ENCODE results near the gene KRTAP12-3. TPM values are rescaled to one million over a fixed set of nuclear protein-coding genes. Genes with fewer than 3 reads are reported as not detected.

Gene KRTAP12-3
- polyA plus RNA-seq, 2 of the 4 experiments (the other 2 are of a cell fraction), result not detected

DNA sequence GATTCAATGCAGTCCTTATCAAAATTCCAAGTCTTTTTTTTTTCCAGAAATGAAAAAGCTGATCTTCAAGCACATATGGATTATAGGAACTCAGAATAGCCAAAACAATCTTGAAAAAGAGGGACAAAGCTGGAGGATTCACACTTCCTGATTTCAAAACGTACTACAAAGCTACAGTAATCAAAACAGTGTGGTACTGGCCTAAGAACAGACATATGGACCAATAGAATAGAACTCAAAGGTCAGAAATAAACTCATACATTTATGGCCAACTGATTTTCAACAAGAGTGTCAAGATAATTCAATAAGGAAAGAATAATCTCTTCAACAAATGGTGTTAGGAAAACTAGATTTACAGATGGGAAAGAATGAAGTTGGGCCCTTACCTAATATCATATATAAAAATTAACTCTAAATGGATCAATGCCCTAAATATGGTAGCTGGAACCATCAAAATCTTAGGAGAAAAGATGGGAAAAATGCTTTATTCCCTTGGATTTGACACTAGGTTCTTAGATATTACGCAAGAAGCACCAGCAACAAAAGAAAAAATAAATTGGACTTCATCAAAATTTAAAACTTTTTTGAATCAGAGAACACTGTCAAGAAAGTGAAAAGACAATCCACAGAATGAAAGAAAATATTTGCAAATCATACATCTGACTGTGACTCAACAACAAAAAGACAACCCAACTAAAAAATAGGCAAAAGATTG is 35.2 kb downstream of the KRTAP12-3 start:
- no peak for FAIRE-seq
- DNase-seq (ENCODE audit: low read depth in 1 of 2, low spot score in 1 of 2), result no peak
- Histone ChIP-seq H3K4me1 (no peaks in the 10 kb centered on the region), H3K4me3 (no peak overlapping the region), H3K27ac (no peak overlapping the region), H3K4me2 (no peak overlapping the region), H3K9me3 (peaks cover 14% of the 10 kb centered on the region; the same call in 2 of the 3 replicates)
- ChIA-PET POLR2A (no interaction called here), CTCF (no interaction called here)
- ATAC-seq, result no peak
- TF ChIP-seq EP300 (IDR thresholded peaks at IDR 0.05) (no peak), BHLHE40 (IDR thresholded peaks at IDR 0.05; ENCODE audit: low read depth, low read length) (no peak), POLR2A (IDR thresholded peaks at IDR 0.05; ENCODE audit: low read length) (no peak), ESRRA (IDR thresholded peaks at IDR 0.05; ENCODE audit: borderline replicate concordance, low read length) (no peak), RAD21 (conservative IDR thresholded peaks at IDR 0.05 in 1 of 2, IDR thresholded peaks at IDR 0.05 in 1 of 2) (no peak), ZFP36 (IDR thresholded peaks at IDR 0.05; ENCODE audit: borderline replicate concordance, partially characterized antibody) (no peak), RFX5 (IDR thresholded peaks at IDR 0.05) (no peak), GATA3 (IDR thresholded peaks at IDR 0.05; ENCODE audit: borderline replicate concordance) (no peak), FOXS1 (CRISPR knock-in tag; IDR thresholded peaks at IDR 0.05) (no peak), RARB (CRISPR knock-in tag; IDR thresholded peaks at IDR 0.05) (no peak), JUN (IDR thresholded peaks at IDR 0.05) (no peak), FOSB (CRISPR knock-in tag; IDR thresholded peaks at IDR 0.05) (no peak), RCOR1 (IDR thresholded peaks at IDR 0.05; ENCODE audit: low read depth, low read length) (no peak), JUNB (IDR thresholded peaks at IDR 0.05) (no peak), HOXA7 (CRISPR knock-in tag; IDR thresholded peaks at IDR 0.05) (no peak)
- TF ChIP-seq, protein P1, sequence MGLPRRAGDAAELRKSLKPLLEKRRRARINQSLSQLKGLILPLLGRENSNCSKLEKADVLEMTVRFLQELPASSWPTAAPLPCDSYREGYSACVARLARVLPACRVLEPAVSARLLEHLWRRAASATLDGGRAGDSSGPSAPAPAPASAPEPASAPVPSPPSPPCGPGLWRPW (IDR thresholded peaks at IDR 0.05), result no peak
- TF ChIP-seq, protein P2, sequence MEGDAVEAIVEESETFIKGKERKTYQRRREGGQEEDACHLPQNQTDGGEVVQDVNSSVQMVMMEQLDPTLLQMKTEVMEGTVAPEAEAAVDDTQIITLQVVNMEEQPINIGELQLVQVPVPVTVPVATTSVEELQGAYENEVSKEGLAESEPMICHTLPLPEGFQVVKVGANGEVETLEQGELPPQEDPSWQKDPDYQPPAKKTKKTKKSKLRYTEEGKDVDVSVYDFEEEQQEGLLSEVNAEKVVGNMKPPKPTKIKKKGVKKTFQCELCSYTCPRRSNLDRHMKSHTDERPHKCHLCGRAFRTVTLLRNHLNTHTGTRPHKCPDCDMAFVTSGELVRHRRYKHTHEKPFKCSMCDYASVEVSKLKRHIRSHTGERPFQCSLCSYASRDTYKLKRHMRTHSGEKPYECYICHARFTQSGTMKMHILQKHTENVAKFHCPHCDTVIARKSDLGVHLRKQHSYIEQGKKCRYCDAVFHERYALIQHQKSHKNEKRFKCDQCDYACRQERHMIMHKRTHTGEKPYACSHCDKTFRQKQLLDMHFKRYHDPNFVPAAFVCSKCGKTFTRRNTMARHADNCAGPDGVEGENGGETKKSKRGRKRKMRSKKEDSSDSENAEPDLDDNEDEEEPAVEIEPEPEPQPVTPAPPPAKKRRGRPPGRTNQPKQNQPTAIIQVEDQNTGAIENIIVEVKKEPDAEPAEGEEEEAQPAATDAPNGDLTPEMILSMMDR (IDR thresholded peaks at IDR 0.05), result no peak
- TF ChIP-seq, protein P3, sequence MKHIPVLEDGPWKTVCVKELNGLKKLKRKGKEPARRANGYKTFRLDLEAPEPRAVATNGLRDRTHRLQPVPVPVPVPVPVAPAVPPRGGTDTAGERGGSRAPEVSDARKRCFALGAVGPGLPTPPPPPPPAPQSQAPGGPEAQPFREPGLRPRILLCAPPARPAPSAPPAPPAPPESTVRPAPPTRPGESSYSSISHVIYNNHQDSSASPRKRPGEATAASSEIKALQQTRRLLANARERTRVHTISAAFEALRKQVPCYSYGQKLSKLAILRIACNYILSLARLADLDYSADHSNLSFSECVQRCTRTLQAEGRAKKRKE (CRISPR knock-in tag; IDR thresholded peaks at IDR 0.05; ENCODE audit: low read depth), result no peak
- WGBS (ENCODE audit: missing lambda C conversion rate), result 34% methylated on average over 2 of the region's 2 CpGs

DNA sequence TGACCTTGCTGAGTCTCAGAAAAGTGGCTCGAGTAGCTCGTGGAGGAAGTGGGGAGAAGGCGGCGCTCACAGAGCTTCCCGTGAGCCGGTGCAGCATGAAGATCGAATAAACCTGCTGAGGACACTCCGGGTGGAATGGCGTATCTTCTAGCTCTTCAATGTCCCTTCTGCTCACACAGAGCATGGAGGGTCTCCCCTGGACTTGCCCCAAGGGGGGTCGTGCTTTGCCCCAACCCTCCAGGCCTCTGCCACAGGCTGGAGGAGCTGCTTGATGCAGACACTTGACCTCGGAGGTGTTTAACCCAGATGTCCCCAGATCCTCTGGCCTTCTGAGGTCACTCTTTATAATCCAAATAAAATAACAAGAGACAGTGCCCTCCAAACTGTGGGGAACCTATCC is 37.0 kb downstream of the KRTAP12-3 start:
- CTCF ChIA-PET, result interaction anchor here (0.7 kb wide), 1 partner anchor 16 kb away, joined by 3 read pairs; the partner anchor contains the start of gene TSPEAR
- no peak for DNase-seq (ENCODE audit: low read depth in 1 of 2, low spot score in 1 of 2)
- 69% methylated on average over 9 of the region's 11 CpGs for WGBS (ENCODE audit: missing lambda C conversion rate)
- TF ChIP-seq JUNB (IDR thresholded peaks at IDR 0.05) (no peak), HEYL (CRISPR knock-in tag; IDR thresholded peaks at IDR 0.05) (no peak), CHD2 (IDR thresholded peaks at IDR 0.05; ENCODE audit: low read length, partially characterized antibody) (no peak), MAZ (IDR thresholded peaks at IDR 0.05; ENCODE audit: borderline replicate concordance, low read depth, low read length) (no peak), NR3C1 (IDR thresholded peaks at IDR 0.05) (no peak), HOXB5 (CRISPR knock-in tag; IDR thresholded peaks at IDR 0.05) (no peak), EHMT2 (IDR thresholded peaks at IDR 0.05; ENCODE audit: low read depth) (no peak), KDM5A (IDR thresholded peaks at IDR 0.05) (no peak), NPAS2 (CRISPR knock-in tag; IDR thresholded peaks at IDR 0.05; ENCODE audit: borderline replicate concordance) (no peak), RAD21 (conservative IDR thresholded peaks at IDR 0.05 in 1 of 2, IDR thresholded peaks at IDR 0.05 in 1 of 2) (no peak), HOXB13 (CRISPR knock-in tag; IDR thresholded peaks at IDR 0.05; ENCODE audit: low read depth) (no peak), GATA3 (IDR thresholded peaks at IDR 0.05; ENCODE audit: borderline replicate concordance) (no peak), RNF2 (IDR thresholded peaks at IDR 0.05; ENCODE audit: borderline replicate concordance, low read depth) (no peak)
- TF ChIP-seq, protein P4, sequence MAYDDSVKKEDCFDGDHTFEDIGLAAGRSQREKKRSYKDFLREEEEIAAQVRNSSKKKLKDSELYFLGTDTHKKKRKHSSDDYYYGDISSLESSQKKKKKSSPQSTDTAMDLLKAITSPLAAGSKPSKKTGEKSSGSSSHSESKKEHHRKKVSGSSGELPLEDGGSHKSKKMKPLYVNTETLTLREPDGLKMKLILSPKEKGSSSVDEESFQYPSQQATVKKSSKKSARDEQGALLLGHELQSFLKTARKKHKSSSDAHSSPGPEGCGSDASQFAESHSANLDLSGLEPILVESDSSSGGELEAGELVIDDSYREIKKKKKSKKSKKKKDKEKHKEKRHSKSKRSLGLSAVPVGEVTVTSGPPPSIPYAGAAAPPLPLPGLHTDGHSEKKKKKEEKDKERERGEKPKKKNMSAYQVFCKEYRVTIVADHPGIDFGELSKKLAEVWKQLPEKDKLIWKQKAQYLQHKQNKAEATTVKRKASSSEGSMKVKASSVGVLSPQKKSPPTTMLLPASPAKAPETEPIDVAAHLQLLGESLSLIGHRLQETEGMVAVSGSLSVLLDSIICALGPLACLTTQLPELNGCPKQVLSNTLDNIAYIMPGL (CRISPR knock-in tag; IDR thresholded peaks at IDR 0.05; ENCODE audit: borderline replicate concordance), result no peak
- TF ChIP-seq, protein P5, sequence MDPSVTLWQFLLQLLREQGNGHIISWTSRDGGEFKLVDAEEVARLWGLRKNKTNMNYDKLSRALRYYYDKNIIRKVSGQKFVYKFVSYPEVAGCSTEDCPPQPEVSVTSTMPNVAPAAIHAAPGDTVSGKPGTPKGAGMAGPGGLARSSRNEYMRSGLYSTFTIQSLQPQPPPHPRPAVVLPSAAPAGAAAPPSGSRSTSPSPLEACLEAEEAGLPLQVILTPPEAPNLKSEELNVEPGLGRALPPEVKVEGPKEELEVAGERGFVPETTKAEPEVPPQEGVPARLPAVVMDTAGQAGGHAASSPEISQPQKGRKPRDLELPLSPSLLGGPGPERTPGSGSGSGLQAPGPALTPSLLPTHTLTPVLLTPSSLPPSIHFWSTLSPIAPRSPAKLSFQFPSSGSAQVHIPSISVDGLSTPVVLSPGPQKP (IDR thresholded peaks at IDR 0.05; ENCODE audit: low read depth, low read length), result no peak
- TF ChIP-seq, protein P6, sequence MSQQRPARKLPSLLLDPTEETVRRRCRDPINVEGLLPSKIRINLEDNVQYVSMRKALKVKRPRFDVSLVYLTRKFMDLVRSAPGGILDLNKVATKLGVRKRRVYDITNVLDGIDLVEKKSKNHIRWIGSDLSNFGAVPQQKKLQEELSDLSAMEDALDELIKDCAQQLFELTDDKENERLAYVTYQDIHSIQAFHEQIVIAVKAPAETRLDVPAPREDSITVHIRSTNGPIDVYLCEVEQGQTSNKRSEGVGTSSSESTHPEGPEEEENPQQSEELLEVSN (IDR thresholded peaks at IDR 0.05; ENCODE audit: borderline replicate concordance, low read depth), result no peak

More for the DNA sequence above, 37.0 kb downstream of the KRTAP12-3 start:
- FAIRE-seq, result no peak
- Histone ChIP-seq H3K4me3 (no peak overlapping the region), H3K4me1 (no peaks in the 10 kb centered on the region), H3K27ac (no peak overlapping the region), H3K4me2 (no peak overlapping the region), H3K9me3 (peaks cover 14% of the 10 kb centered on the region; the same call in 2 of the 3 replicates)
- POLR2A ChIA-PET, result no interaction called here
- ATAC-seq, result no peak

All from A549 (cell line).